Upper lobe of left lung (tissue), 4 donors: ENCODE results near the gene EPM2A.

Experiments used
- CTCF ChIP-seq, 6 experiments: fragments of 450-650 bp in 4 of 6; fragments of 200-600 bp in 2 of 6; sonication (generic) in 2 of 6; IDR thresholded peaks; one replicate each; pipeline ENCODE4 v1.5.1; 2016 to 2019; ENCODE audit warnings: antibody characterized with exemption in 6 of 6
- EP300 ChIP-seq, 4 donors: sonication (generic); formaldehyde crosslinking; IDR thresholded peaks; one replicate each; pipeline ENCODE4 v1.5.1; 2017; ENCODE audit warnings: antibody characterized with exemption in 4 of 4, control low read depth in 2 of 4
- POLR2A ChIP-seq, 4 donors: fragments of 450-650 bp; IDR thresholded peaks; one replicate each; pipeline ENCODE4 v1.5.1; 2016 to 2017; ENCODE audit warnings: antibody characterized with exemption in 4 of 4, mild to moderate bottlenecking in 2 of 4
- POLR2AphosphoS5 ChIP-seq, 2 donors: sonication (generic); formaldehyde crosslinking; IDR thresholded peaks; one replicate each; pipeline ENCODE4 v1.5.1; 2017; ENCODE audit warnings: antibody characterized with exemption in 2 of 2

- TF ChIP-seq POLR2A (IDR thresholded peaks at IDR 0.05) (no peak), CTCF (IDR thresholded peaks at IDR 0.05) (no peak), POLR2AphosphoS5 (IDR thresholded peaks at IDR 0.05) (no peak), EP300 (IDR thresholded peaks at IDR 0.05) (no peak)
Observed at GRCh38 chr6:145630598-145630997, 104.7 kb downstream of the EPM2A start.
